HG03558 (cell line): ENCODE results near the gene PUM1.

Experiments used
- ATAC-seq: cut with Tn5 transposase; IDR thresholded peaks from one replicate; pipeline ENCODE4 v1.9.1; 2021; ENCODE audit warnings: moderate number of reproducible peaks; ENCODE audit not compliant: unreplicated experiment; ENCODE audit errors: extremely low read depth

The PUM1 gene

GRCh38 chr1:30898031-30898815, 167.3 kb downstream of the PUM1 start:
- ATAC-seq, result no peak

GRCh38 chr1:30896905-30897304, 168.6 kb downstream of the PUM1 start:
- ATAC-seq, result no peak

GRCh38 chr1:30895944-30896660, 169.4 kb downstream of the PUM1 start:
- no peak for ATAC-seq

- no peak for ATAC-seq
These were observed 170.1 kb downstream of the PUM1 start for GRCh38 chr1:30895382-30895943.

- no peak for ATAC-seq
These were observed 171.0 kb downstream of the PUM1 start for GRCh38 chr1:30894508-30894973.

- ATAC-seq, result no peak
These were observed 171.6 kb downstream of the PUM1 start for GRCh38 chr1:30893776-30894507.

GRCh38 chr1:30892671-30893073, 172.8 kb downstream of the PUM1 start:
- no peak for ATAC-seq

- no peak for ATAC-seq
These were observed 174.3 kb downstream of the PUM1 start for GRCh38 chr1:30891227-30891552.

- no peak for ATAC-seq
These were observed 174.9 kb downstream of the PUM1 start for GRCh38 chr1:30890502-30891226.

GRCh38 chr1:30889511-30889910, 176.0 kb downstream of the PUM1 start:
- no peak for ATAC-seq

- no peak for ATAC-seq
These were observed 176.5 kb downstream of the PUM1 start for GRCh38 chr1:30888975-30889374.

- ATAC-seq, result no peak
These were observed 177.1 kb downstream of the PUM1 start for GRCh38 chr1:30888391-30888790.

- ATAC-seq, result no peak
These were observed 177.8 kb downstream of the PUM1 start for GRCh38 chr1:30887485-30888315.

- ATAC-seq, result no peak
These were observed 178.6 kb downstream of the PUM1 start for GRCh38 chr1:30886710-30887428.

- no peak for ATAC-seq
These were observed 179.7 kb downstream of the PUM1 start for GRCh38 chr1:30885570-30886522.

GRCh38 chr1:30884723-30885122, 180.8 kb downstream of the PUM1 start:
- no peak for ATAC-seq

GRCh38 chr1:30883389-30884172, 181.9 kb downstream of the PUM1 start:
- no peak for ATAC-seq
